ENCODE measurements around the gene ELL2.
"Not testable (repeated sequence)": the region's sequence is repeated elsewhere in the genome, so short reads cannot be mapped to it uniquely, and the experiment has no call there.

DNA sequence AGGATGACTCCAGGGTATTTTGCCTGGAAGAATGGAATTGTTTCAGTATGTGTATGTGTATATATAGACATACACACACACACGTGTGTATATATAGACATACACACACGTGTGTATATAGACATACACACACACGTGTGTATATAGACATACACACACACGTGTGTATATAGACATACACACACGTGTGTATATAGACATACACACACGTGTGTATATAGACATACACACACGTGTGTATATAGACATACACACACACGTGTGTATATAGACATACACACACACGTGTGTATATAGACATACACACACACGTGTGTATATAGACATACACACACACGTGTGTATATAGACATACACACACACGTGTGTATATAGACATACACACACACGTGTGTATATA lies 34.4 kb downstream of the ELL2 start:
- TF ChIP-seq EZH2 (IDR thresholded peaks at IDR 0.05; ENCODE audit: borderline replicate concordance, insufficient read depth, low read depth, low read length, poor library complexity, severe bottlenecking), result not testable (repeated sequence)
- TF ChIP-seq, protein P1, sequence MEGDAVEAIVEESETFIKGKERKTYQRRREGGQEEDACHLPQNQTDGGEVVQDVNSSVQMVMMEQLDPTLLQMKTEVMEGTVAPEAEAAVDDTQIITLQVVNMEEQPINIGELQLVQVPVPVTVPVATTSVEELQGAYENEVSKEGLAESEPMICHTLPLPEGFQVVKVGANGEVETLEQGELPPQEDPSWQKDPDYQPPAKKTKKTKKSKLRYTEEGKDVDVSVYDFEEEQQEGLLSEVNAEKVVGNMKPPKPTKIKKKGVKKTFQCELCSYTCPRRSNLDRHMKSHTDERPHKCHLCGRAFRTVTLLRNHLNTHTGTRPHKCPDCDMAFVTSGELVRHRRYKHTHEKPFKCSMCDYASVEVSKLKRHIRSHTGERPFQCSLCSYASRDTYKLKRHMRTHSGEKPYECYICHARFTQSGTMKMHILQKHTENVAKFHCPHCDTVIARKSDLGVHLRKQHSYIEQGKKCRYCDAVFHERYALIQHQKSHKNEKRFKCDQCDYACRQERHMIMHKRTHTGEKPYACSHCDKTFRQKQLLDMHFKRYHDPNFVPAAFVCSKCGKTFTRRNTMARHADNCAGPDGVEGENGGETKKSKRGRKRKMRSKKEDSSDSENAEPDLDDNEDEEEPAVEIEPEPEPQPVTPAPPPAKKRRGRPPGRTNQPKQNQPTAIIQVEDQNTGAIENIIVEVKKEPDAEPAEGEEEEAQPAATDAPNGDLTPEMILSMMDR (IDR thresholded peaks at IDR 0.05), result not testable (repeated sequence)
